ENCODE results near the gene CLCN1. TPM values are rescaled to one million over a fixed set of nuclear protein-coding genes. Genes with fewer than 3 reads are reported as not detected.

Gene CLCN1
- total and polyA plus RNA-seq, 2 of the 8 experiments (the other 6 are each of a cell fraction or from before 2014, with no cell fraction given), result 0.36 to 0.41 TPM

DNA sequence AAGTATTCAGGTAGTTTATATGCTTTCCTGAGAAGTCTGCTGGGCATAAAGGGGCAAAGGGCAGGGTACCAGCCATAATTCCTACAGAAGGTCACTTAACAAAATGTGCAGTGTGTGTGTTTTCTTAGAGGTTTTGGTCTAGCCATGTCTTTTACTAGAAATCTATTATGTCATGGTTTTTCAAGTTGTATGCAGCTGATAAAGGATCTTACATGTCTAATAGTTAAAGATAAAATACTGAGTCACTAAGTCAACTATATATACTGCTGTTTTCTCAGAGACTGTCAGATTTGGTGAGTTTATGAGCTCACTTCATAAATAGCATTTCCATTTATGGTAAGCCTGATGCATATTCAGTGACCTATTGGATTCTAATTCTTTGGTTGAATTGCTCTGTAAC is 20.0 kb upstream of the CLCN1 start:
- Histone ChIP-seq H3K9ac (replicated peaks in 1 of 4; ENCODE audit: extremely low read depth in 1 of 4, low read depth in 3 of 4, low read length in 3 of 4) (no peak overlapping the region), H3K18ac (ENCODE audit: extremely low read depth, low read length) (no peak overlapping the region), H2BK15ac (ENCODE audit: low read length) (no peak overlapping the region), H3K4me2 (ENCODE audit: insufficient read depth in 1 of 2, low read depth in 2 of 2, low read length in 2 of 2) (no peak overlapping the region), H2BK5ac (ENCODE audit: low read depth, low read length) (no peak overlapping the region), H3K4me1 (replicated peaks in 1 of 4; ENCODE audit: control insufficient read depth in 3 of 4, insufficient read depth in 4 of 4, low read length in 3 of 4) (no peaks in the 10 kb centered on the region), H3K56ac (replicated peaks; ENCODE audit: insufficient read length, low read depth, low read length) (no peak overlapping the region), H3K9me3 (ENCODE audit: insufficient read depth in 2 of 2, low read depth in 1 of 2, low read length in 1 of 2) (no peaks in the 10 kb centered on the region), H4K5ac (ENCODE audit: insufficient read length, low read depth, low read length) (no peak overlapping the region), H3K27me3 (replicated peaks in 1 of 4; ENCODE audit: control insufficient read depth in 3 of 4, extremely low read depth in 1 of 4, insufficient read depth in 3 of 4, low read length in 3 of 4) (no peaks in the 10 kb centered on the region), H2AFZ (ENCODE audit: low read length) (no peak overlapping the region), H4K8ac (ENCODE audit: extremely low read depth, insufficient read depth, low read length) (no peak overlapping the region), H4K20me1 (replicated peaks in 1 of 2; ENCODE audit: control insufficient read depth in 1 of 2, insufficient read depth in 2 of 2, low read length in 2 of 2) (peaks cover 0 to 9% of the 10 kb centered on the region in 2 experiments), H3K14ac (ENCODE audit: insufficient read length) (no peak overlapping the region), H4K91ac (replicated peaks; ENCODE audit: insufficient read length, low read length) (no peak overlapping the region), H3K79me1 (ENCODE audit: low read depth, low read length) (no peaks in the 10 kb centered on the region; the same call in 1 of the 2 replicates), H3K23me2 (ENCODE audit: low read depth, low read length) (no peaks in the 10 kb centered on the region), H3K27ac (ENCODE audit: low read depth, low read length) (no peak overlapping the region), H3K4me3 (ENCODE audit: extremely low read depth in 1 of 4, insufficient read depth in 2 of 4, low read depth in 3 of 4, low read length in 4 of 4) (no peak overlapping the region), H3K79me2 (ENCODE audit: control insufficient read depth in 1 of 2, insufficient read depth in 2 of 2, low read length in 2 of 2) (peaks cover 0 to 16% of the 10 kb centered on the region in 2 experiments; a peak in 2 of 4 replicates), H2AK5ac (ENCODE audit: low read depth, low read length) (no peak overlapping the region), H2BK12ac (ENCODE audit: low read depth, low read length) (no peak overlapping the region), H2BK120ac (replicated peaks; ENCODE audit: low read depth, low read length) (no peak overlapping the region), H3K36me3 (ENCODE audit: control insufficient read depth in 2 of 4, insufficient read depth in 4 of 4, low read length in 3 of 4) (peaks cover 38 to 93% (median 70%) of the 10 kb centered on the region in 4 experiments), H2BK20ac (ENCODE audit: low read length) (no peak overlapping the region), H3K4ac (replicated peaks; ENCODE audit: insufficient read length, low read depth, low read length) (no peak overlapping the region), H3K23ac (ENCODE audit: insufficient read length) (no peak overlapping the region)
- ChIA-PET POLR2A (ENCODE audit: partially characterized antibody) (interaction anchor here (0.9 to 1.6 kb wide), 4 partner anchors 8 to 60 kb away, joined by 3 to 4 read pairs (median 3); partner anchors contain the start of gene CASP2), CTCF (ENCODE audit: partially characterized antibody) (interaction anchor here (0.7 to 9.1 kb wide), 10 partner anchors 12 to 121 kb away, joined by 3 to 91 read pairs (median 4); partner anchors contain the start of genes CLCN1 and EPHA1)
- no peak for DNase-seq (ENCODE audit: low read depth in 1 of 2, low spot score in 2 of 2)
- FAIRE-seq, result no peak
- TF ChIP-seq, protein P1, sequence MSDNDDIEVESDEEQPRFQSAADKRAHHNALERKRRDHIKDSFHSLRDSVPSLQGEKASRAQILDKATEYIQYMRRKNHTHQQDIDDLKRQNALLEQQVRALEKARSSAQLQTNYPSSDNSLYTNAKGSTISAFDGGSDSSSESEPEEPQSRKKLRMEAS (IDR thresholded peaks at IDR 0.05), result no peak
- TF ChIP-seq CHD1 (IDR thresholded peaks at IDR 0.05; ENCODE audit: low read depth, low read length), result no peak
- TF ChIP-seq ZNF274 (IDR thresholded peaks at IDR 0.05; ENCODE audit: borderline replicate concordance, extremely low read depth, low read length), result no peak
- no peak for TF ChIP-seq BRCA1 (IDR thresholded peaks at IDR 0.05; ENCODE audit: low read depth, low read length)
- TF ChIP-seq RBBP5 (IDR thresholded peaks at IDR 0.05; ENCODE audit: borderline replicate concordance, low read depth, low read length), result no peak
